H9 (cell line): ENCODE data around the gene PRKCG. TPM values are rescaled to one million over a fixed set of nuclear protein-coding genes. Genes with fewer than 3 reads are reported as not detected.

Experiments
- DNase-seq: peaks from one replicate; pipeline ENCODE4 v3.0.0-alpha.2; 2017
- H2AFZ ChIP-seq: one replicate; pipeline ENCODE4 v1.6.1; 2013; ENCODE audit warnings: mild to moderate bottlenecking, low read length, control low read depth, moderate library complexity
- H2AK5ac ChIP-seq: 2 replicates; pipeline ENCODE4 v1.6.1; 2013; ENCODE audit warnings: low read length, control low read depth, mixed read lengths; ENCODE audit not compliant: insufficient read length
- H2BK120ac ChIP-seq: one replicate; pipeline ENCODE4 v1.6.1; 2013; ENCODE audit warnings: low read depth, mild to moderate bottlenecking, low read length, control low read depth, inconsistent platforms; ENCODE audit not compliant: poor library complexity, severe bottlenecking
- H2BK12ac ChIP-seq: 2 replicates; pipeline ENCODE4 v1.6.1; 2013; ENCODE audit warnings: low read length, control low read depth, mixed read lengths, low read depth; ENCODE audit not compliant: insufficient read length
- H2BK15ac ChIP-seq: 2 replicates; pipeline ENCODE4 v1.6.1; 2013; ENCODE audit warnings: low read depth, low read length, control low read depth
- H2BK20ac ChIP-seq: one replicate; pipeline ENCODE4 v1.6.1; 2013; ENCODE audit warnings: low read depth, mild to moderate bottlenecking, low read length, control low read depth, inconsistent platforms; ENCODE audit not compliant: poor library complexity, severe bottlenecking
- H2BK5ac ChIP-seq: 2 replicates; pipeline ENCODE4 v1.6.1; 2013; ENCODE audit warnings: low read length, control low read depth, mixed read lengths; ENCODE audit not compliant: insufficient read length
- H3K14ac ChIP-seq: 2 replicates; pipeline ENCODE4 v1.6.1; 2013; ENCODE audit warnings: low read length, control low read depth; ENCODE audit not compliant: insufficient read depth
- H3K18ac ChIP-seq: 2 replicates; pipeline ENCODE4 v1.6.1; 2013; ENCODE audit warnings: low read depth, mild to moderate bottlenecking, mixed read lengths, low read length, control low read depth; ENCODE audit not compliant: insufficient read length
- H3K23ac ChIP-seq: 2 replicates; pipeline ENCODE4 v1.6.1; 2013; ENCODE audit warnings: low read length, control low read depth, mixed read lengths, low read depth; ENCODE audit not compliant: insufficient read length
- H3K23me2 ChIP-seq: 2 replicates; pipeline ENCODE4 v1.6.1; 2013; ENCODE audit warnings: low read depth, mild to moderate bottlenecking, mixed read lengths, low read length, control low read depth; ENCODE audit not compliant: insufficient read length, poor library complexity, severe bottlenecking
- H3K27ac ChIP-seq: 2 replicates; pipeline ENCODE4 v1.5.1; 2013; ENCODE audit warnings: low read length, control low read depth, mixed read lengths, low read depth; ENCODE audit not compliant: insufficient read length
- H3K27me3 ChIP-seq: 2 replicates; pipeline ENCODE4 v1.6.1; 2013; ENCODE audit warnings: low read length, control low read depth, inconsistent platforms; ENCODE audit not compliant: insufficient read depth
- H3K4ac ChIP-seq: 2 replicates; pipeline ENCODE4 v1.6.1; 2013; ENCODE audit warnings: low read depth, mild to moderate bottlenecking, control low read depth, inconsistent platforms, low read length, moderate library complexity
- H3K4me1 ChIP-seq: 2 replicates; pipeline ENCODE4 v1.6.1; 2013; ENCODE audit warnings: low read length, control low read depth, inconsistent platforms; ENCODE audit not compliant: insufficient read depth
- H3K4me2 ChIP-seq: 2 replicates; pipeline ENCODE4 v1.6.1; 2013; ENCODE audit warnings: low read length, control low read depth, mixed read lengths; ENCODE audit not compliant: insufficient read length, insufficient read depth
- H3K56ac ChIP-seq: 2 replicates; pipeline ENCODE4 v1.6.1; 2013; ENCODE audit warnings: low read depth, mild to moderate bottlenecking, mixed read lengths, low read length, control low read depth; ENCODE audit not compliant: insufficient read length
- H3K79me1 ChIP-seq: 2 replicates; pipeline ENCODE4 v1.6.1; 2013; ENCODE audit warnings: low read depth, mild to moderate bottlenecking, moderate library complexity, low read length, control low read depth, inconsistent platforms; ENCODE audit not compliant: insufficient read depth, poor library complexity, severe bottlenecking
- H3K79me2 ChIP-seq: 2 replicates; pipeline ENCODE4 v1.6.1; 2013; ENCODE audit warnings: low read length, control low read depth, inconsistent platforms; ENCODE audit not compliant: insufficient read depth
- H3K9ac ChIP-seq: 2 replicates; pipeline ENCODE4 v1.6.1; 2013; ENCODE audit warnings: low read length, control low read depth, mixed read lengths; ENCODE audit not compliant: insufficient read length; ENCODE audit errors: extremely low read depth
- H3K9me3 ChIP-seq: one replicate; pipeline ENCODE4 v1.6.1; 2013; ENCODE audit warnings: low read depth, low read length, inconsistent platforms; ENCODE audit not compliant: control insufficient read depth
- H3T11ph ChIP-seq: one replicate; pipeline ENCODE4 v1.6.1; 2013; ENCODE audit warnings: mild to moderate bottlenecking, low read length, control low read depth, inconsistent platforms
- H4K20me1 ChIP-seq: one replicate; pipeline ENCODE4 v1.6.1; 2013; ENCODE audit not compliant: control insufficient read depth, insufficient read length, insufficient read depth
- H4K5ac ChIP-seq: 2 replicates; pipeline ENCODE4 v1.6.1; 2013; ENCODE audit warnings: low read depth, mild to moderate bottlenecking, mixed read lengths, low read length, control low read depth; ENCODE audit not compliant: insufficient read length
- H4K8ac ChIP-seq: replicated peaks from 2 replicates; pipeline ENCODE4 v1.6.1; 2013; ENCODE audit warnings: low read length, control low read depth, mixed read lengths, low read depth; ENCODE audit not compliant: insufficient read length
- H4K91ac ChIP-seq: 2 replicates; pipeline ENCODE4 v1.6.1; 2013; ENCODE audit warnings: low read depth, mild to moderate bottlenecking, moderate library complexity, mixed read lengths, low read length, control low read depth; ENCODE audit not compliant: insufficient read length
- H3K27ac Mint-ChIP-seq, 3 experiments: 2 replicates in 2 of 3; 3 replicates in 1 of 3; pipeline ENCODE4 v1.8.0; 2020 to 2021; ENCODE audit warnings: mixed read lengths in 3 of 3, mild to moderate bottlenecking in 1 of 3, moderate library complexity in 1 of 3
- H3K27me3 Mint-ChIP-seq: 2 replicates; pipeline ENCODE4 v1.8.0; 2021; ENCODE audit warnings: low read depth, mild to moderate bottlenecking, moderate library complexity, mixed read lengths
- H3K36me3 Mint-ChIP-seq, 3 experiments: 2 replicates in 2 of 3; 3 replicates in 1 of 3; pipeline ENCODE4 v1.8.0; 2020 to 2021; ENCODE audit warnings: low read depth in 3 of 3, mixed read lengths in 3 of 3; ENCODE audit not compliant: insufficient read depth in 1 of 3
- H3K4me1 Mint-ChIP-seq, 2 experiments: 2 replicates each; pipeline ENCODE4 v1.8.0; 2020; ENCODE audit warnings: mixed read lengths in 2 of 2
- H3K4me3 Mint-ChIP-seq, 2 experiments: 2 replicates in 1 of 2; 3 replicates in 1 of 2; pipeline ENCODE4 v1.8.0; 2020 to 2021; ENCODE audit warnings: mild to moderate bottlenecking in 2 of 2, mixed read lengths in 2 of 2, moderate library complexity in 1 of 2
- H3K9me3 Mint-ChIP-seq, 2 experiments: 2 replicates in 1 of 2; 3 replicates in 1 of 2; pipeline ENCODE4 v1.8.0; 2020; ENCODE audit warnings: mild to moderate bottlenecking in 2 of 2, mixed read lengths in 2 of 2, moderate library complexity in 1 of 2
- CTCF ChIP-seq: fragments of 200-600 bp; sonication (generic); conservative IDR thresholded peaks from 3 replicates; pipeline ENCODE4 v1.8.0; 2021; ENCODE audit warnings: antibody characterized with exemption, mild to moderate bottlenecking
- WGBS: extraction: QIAGEN DNeasy Blood & Tissue Kit; methylation state at CpG from one replicate; pipeline ENCODE4 v1.1.7; 2013; ENCODE audit warnings: missing lambda C conversion rate, low lambda C conversion rate, mixed read lengths; ENCODE audit not compliant: insufficient read length; ENCODE audit errors: extremely low coverage; 5-methylcytosine and 5-hydroxymethylcytosine counted together
- total RNA-seq: library from RNA; stranded (reverse); gene quantifications from 2 replicates; pipeline ENCODE4 v1.2.1, GENCODE V29; 2021

Gene PRKCG
- total RNA-seq, 1 experiment from 2014 or later, result 8.8 TPM

GRCh38 chr19:53878776-53879139 is 3.2 kb upstream of the PRKCG start:
- peak overlapping the region; percentile 41 to 95 (median 46); a peak in 5 of 7 replicates for H3K27ac Mint-ChIP-seq
- Histone ChIP-seq H4K91ac (no peak overlapping the region), H2BK12ac (no peak overlapping the region), H2BK5ac (no peak overlapping the region), H3K4ac (no peak overlapping the region), H2AK5ac (no peak overlapping the region), H3K79me1 (no peaks in the 10 kb centered on the region), H2BK120ac (no peak overlapping the region), H2BK15ac (no peak overlapping the region), H3T11ph (no peak overlapping the region), H2BK20ac (no peak overlapping the region), H3K4me1 (no peaks in the 10 kb centered on the region; the same call in 1 of the 2 replicates), H3K27ac (no peak overlapping the region), H3K23ac (no peak overlapping the region), H3K27me3 (no peaks in the 10 kb centered on the region), H4K20me1 (no peaks in the 10 kb centered on the region), H3K79me2 (no peaks in the 10 kb centered on the region), H4K5ac (no peak overlapping the region), H3K23me2 (peaks cover 37% of the 10 kb centered on the region), H2AFZ (no peak overlapping the region), H3K56ac (no peak overlapping the region), H3K14ac (no peak overlapping the region; the same call in 1 of the 2 replicates), H4K8ac (no peak overlapping the region), H3K9ac (peak overlapping the region; percentile 78), H3K4me2 (peak overlapping the region; percentile 90), H3K9me3 (no peaks in the 10 kb centered on the region), H3K18ac (peak overlapping the region; percentile 51)
- H3K27me3 Mint-ChIP-seq, result peaks cover 9% of the 10 kb centered on the region
- WGBS, result no CpG with 5 or more reads among the region's 12 CpGs
- H3K4me1 Mint-ChIP-seq, result peaks cover 21 to 30% of the 10 kb centered on the region in 2 experiments
- DNase-seq, result no peak
- H3K4me3 Mint-ChIP-seq, result no peak overlapping the region; a peak in 1 of 5 replicates
- TF ChIP-seq CTCF, result no peak
- H3K36me3 Mint-ChIP-seq, result peaks cover 10 to 25% (median 19%) of the 10 kb centered on the region in 3 experiments; a peak in 6 of 7 replicates
- H3K9me3 Mint-ChIP-seq, result no peaks in the 10 kb centered on the region
